ENCODE data around the gene PNMA1. TPM values are rescaled to one million over a fixed set of nuclear protein-coding genes. Genes with fewer than 3 reads are reported as not detected.

Gene PNMA1
- total RNA-seq, 1 experiment from 2014 or later = 24.6 TPM

DNA sequence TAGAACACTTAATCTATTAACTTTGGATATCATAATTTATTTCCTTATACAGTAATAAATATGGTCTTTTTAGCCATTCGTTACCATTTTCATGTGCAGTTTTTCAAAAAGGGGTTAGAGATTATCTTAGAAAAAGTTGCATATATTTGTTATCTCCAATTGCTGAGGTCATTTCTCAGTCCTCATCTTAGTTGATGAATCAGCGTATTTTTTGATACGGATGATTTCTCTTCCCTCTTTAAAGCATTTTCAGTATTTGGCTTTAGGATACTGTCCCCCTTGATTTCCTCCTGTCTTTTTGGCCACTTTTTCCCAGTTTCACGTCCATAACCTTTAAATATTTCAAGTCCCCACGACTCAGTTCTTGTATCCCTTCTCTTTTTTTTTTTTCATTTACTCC lies 47.6 kb downstream of the PNMA1 start:
- intact Hi-C loops (cut with micrococcal nuclease) = no loop called here

DNA sequence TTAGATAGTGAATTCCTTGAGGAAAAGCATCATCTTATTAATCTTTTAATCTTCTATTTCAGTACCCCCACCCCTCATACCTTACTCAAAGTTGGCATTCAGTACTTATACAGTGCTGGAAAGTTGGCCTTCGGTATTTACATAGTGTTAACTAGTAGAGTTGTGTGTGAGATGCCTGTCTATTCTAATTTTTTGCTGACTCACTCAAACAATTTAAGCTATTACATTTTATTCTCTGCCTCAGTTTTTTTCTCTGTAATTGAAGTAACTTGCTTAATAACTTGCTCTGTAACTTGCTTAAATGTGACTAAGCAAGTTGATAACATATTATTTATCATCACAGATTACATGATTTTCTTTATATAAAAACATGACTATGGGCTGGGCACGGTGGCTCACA lies 49.1 kb downstream of the PNMA1 start:
- no peak for DNase-seq (ENCODE audit: low read depth, low spot score)
- H3K4me1 ChIP-seq (ENCODE audit: control insufficient read depth in 1 of 2, insufficient read depth in 2 of 2, low read length in 2 of 2) = peaks cover 5 to 13% of the 10 kb centered on the region in 2 experiments
- no peaks in the 10 kb centered on the region for H3K9me2 ChIP-seq (ENCODE audit: insufficient read depth)
- no peak overlapping the region for H3K4me2 ChIP-seq (ENCODE audit: low read length)
- H3K9ac ChIP-seq (ENCODE audit: low read length) = no peak overlapping the region
- ChIA-PET RAD21 (ENCODE audit: low non-redundant PET in 1 of 2, low total read pairs in 2 of 2, uncharacterized antibody in 2 of 2, unreplicated experiment in 2 of 2) (no interaction called here), CTCF (interaction anchor here (1.1 kb wide), 1 partner anchor 9 kb away, joined by 3 read pairs; no protein-coding TSS in a partner anchor), POLR2A (no interaction called here)
- no peak for ATAC-seq
- no peaks in the 10 kb centered on the region for H4K20me1 ChIP-seq (ENCODE audit: insufficient read depth)
- H3K79me2 ChIP-seq (ENCODE audit: insufficient read depth, low read length) = no peaks in the 10 kb centered on the region
- no peaks in the 10 kb centered on the region for H3K9me3 ChIP-seq (ENCODE audit: control insufficient read depth in 1 of 2, insufficient read depth in 1 of 2, low read depth in 1 of 2, low read length in 2 of 2)
- H3K36me3 ChIP-seq (ENCODE audit: control insufficient read depth in 1 of 2, insufficient read depth in 2 of 2, low read length in 2 of 2) = no peaks in the 10 kb centered on the region
- no peak for TF ChIP-seq FOSL1 (IDR thresholded peaks at IDR 0.05; ENCODE audit: low read depth)
- H3K4me3 ChIP-seq (replicated peaks in 1 of 2; ENCODE audit: low read depth in 1 of 2, low read length in 2 of 2) = no peak overlapping the region
- BruUV-seq (replicated peaks) = no TSS peak
- no peak overlapping the region for H2AFZ ChIP-seq (ENCODE audit: low read depth, low read length, poor library complexity, severe bottlenecking)
- H3K27me3 ChIP-seq (ENCODE audit: insufficient read depth, low read length) = no peaks in the 10 kb centered on the region
- intact Hi-C loops (cut with micrococcal nuclease) = no loop called here
- H3K27ac ChIP-seq (ENCODE audit: low read depth, low read length) = no peak overlapping the region

More for the DNA sequence above, 47.6 kb downstream of the PNMA1 start:
- RAD21 ChIA-PET (ENCODE audit: low non-redundant PET in 1 of 2, low total read pairs in 2 of 2, uncharacterized antibody in 2 of 2, unreplicated experiment in 2 of 2) = no interaction called here
- no peaks in the 10 kb centered on the region for H3K27me3 ChIP-seq (ENCODE audit: insufficient read depth, low read length)
- no peak overlapping the region for H3K27ac ChIP-seq (ENCODE audit: low read depth, low read length)
- H3K79me2 ChIP-seq (ENCODE audit: insufficient read depth, low read length) = no peaks in the 10 kb centered on the region
- H3K4me2 ChIP-seq (ENCODE audit: low read length) = no peak overlapping the region
- no peaks in the 10 kb centered on the region for H3K9me3 ChIP-seq (ENCODE audit: control insufficient read depth in 1 of 2, insufficient read depth in 1 of 2, low read depth in 1 of 2, low read length in 2 of 2)
- POLR2A ChIA-PET = no interaction called here
- H3K9me2 ChIP-seq (ENCODE audit: insufficient read depth) = no peaks in the 10 kb centered on the region
- no TSS peak for BruUV-seq (replicated peaks)
- H2AFZ ChIP-seq (ENCODE audit: low read depth, low read length, poor library complexity, severe bottlenecking) = no peak overlapping the region
- no peaks in the 10 kb centered on the region for H4K20me1 ChIP-seq (ENCODE audit: insufficient read depth)
- no peaks in the 10 kb centered on the region for H3K36me3 ChIP-seq (ENCODE audit: control insufficient read depth in 1 of 2, insufficient read depth in 2 of 2, low read length in 2 of 2)
- ATAC-seq (no peak), DNase-seq (ENCODE audit: low read depth, low spot score) (no peak)
- TF ChIP-seq ZFX (IDR thresholded peaks at IDR 0.05) (no peak), YY1 (IDR thresholded peaks at IDR 0.05; ENCODE audit: extremely low read depth, insufficient replicate concordance, low read depth, low read length) (no peak), EZH2phosphoT487 (IDR thresholded peaks at IDR 0.05; ENCODE audit: borderline replicate concordance) (no peak), JUND (IDR thresholded peaks at IDR 0.05) (no peak)
- TF ChIP-seq, protein P1, sequence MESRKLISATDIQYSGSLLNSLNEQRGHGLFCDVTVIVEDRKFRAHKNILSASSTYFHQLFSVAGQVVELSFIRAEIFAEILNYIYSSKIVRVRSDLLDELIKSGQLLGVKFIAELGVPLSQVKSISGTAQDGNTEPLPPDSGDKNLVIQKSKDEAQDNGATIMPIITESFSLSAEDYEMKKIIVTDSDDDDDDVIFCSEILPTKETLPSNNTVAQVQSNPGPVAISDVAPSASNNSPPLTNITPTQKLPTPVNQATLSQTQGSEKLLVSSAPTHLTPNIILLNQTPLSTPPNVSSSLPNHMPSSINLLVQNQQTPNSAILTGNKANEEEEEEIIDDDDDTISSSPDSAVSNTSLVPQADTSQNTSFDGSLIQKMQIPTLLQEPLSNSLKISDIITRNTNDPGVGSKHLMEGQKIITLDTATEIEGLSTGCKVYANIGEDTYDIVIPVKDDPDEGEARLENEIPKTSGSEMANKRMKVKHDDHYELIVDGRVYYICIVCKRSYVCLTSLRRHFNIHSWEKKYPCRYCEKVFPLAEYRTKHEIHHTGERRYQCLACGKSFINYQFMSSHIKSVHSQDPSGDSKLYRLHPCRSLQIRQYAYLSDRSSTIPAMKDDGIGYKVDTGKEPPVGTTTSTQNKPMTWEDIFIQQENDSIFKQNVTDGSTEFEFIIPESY (IDR thresholded peaks at IDR 0.05; ENCODE audit: extremely low read depth, insufficient replicate concordance, low read length) = no peak
- CTCF ChIA-PET = no interaction called here
- H3K4me3 ChIP-seq (replicated peaks in 1 of 2; ENCODE audit: low read depth in 1 of 2, low read length in 2 of 2) = no peak overlapping the region
- no peak overlapping the region for H3K9ac ChIP-seq (ENCODE audit: low read length)
- peaks cover 5 to 13% of the 10 kb centered on the region in 2 experiments for H3K4me1 ChIP-seq (ENCODE audit: control insufficient read depth in 1 of 2, insufficient read depth in 2 of 2, low read length in 2 of 2)

Data from HCT116 (cell line).